ENCODE data around the gene GALNT13.

- TF ChIP-seq, protein P1, sequence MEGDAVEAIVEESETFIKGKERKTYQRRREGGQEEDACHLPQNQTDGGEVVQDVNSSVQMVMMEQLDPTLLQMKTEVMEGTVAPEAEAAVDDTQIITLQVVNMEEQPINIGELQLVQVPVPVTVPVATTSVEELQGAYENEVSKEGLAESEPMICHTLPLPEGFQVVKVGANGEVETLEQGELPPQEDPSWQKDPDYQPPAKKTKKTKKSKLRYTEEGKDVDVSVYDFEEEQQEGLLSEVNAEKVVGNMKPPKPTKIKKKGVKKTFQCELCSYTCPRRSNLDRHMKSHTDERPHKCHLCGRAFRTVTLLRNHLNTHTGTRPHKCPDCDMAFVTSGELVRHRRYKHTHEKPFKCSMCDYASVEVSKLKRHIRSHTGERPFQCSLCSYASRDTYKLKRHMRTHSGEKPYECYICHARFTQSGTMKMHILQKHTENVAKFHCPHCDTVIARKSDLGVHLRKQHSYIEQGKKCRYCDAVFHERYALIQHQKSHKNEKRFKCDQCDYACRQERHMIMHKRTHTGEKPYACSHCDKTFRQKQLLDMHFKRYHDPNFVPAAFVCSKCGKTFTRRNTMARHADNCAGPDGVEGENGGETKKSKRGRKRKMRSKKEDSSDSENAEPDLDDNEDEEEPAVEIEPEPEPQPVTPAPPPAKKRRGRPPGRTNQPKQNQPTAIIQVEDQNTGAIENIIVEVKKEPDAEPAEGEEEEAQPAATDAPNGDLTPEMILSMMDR (IDR thresholded peaks at IDR 0.05; ENCODE audit: low read length), result no peak
- no peak for TF ChIP-seq EZH2phosphoT487 (IDR thresholded peaks at IDR 0.05; ENCODE audit: low read length)
These were observed 520.5 kb downstream of the GALNT13 start for GRCh38 chr2:154392256-154392655.

All from MM.1S (cell line).